H1 (cell line): ENCODE measurements around the gene FCHO1. TPM values are rescaled to one million over a fixed set of nuclear protein-coding genes. Genes with fewer than 3 reads are reported as not detected.

Source experiments
- CTCF ChIA-PET: fragments of 300-600 bp; sonication (Branson Sonifier 250); formaldehyde crosslinking; loops from one replicate; lab custom pipeline; 2021; ENCODE audit not compliant: partially characterized antibody; lab: Charles Lee
- POLR2A ChIA-PET: fragments of 300-600 bp; sonication (Branson Sonifier 250); formaldehyde crosslinking; loops from one replicate; lab custom pipeline; 2021; ENCODE audit warnings: inconsistent platforms; ENCODE audit not compliant: partially characterized antibody; lab: Charles Lee
- DNase-seq, 2 experiments: peaks; one replicate each; pipeline versions ENCODE4 v3.0.0 to v3.0.0-alpha.2; 2010 to 2022; ENCODE audit warnings: low spot score in 2 of 2, low read depth in 1 of 2, mixed read lengths in 1 of 2
- FAIRE-seq: peaks from 2 replicates; lab custom pipeline; 2011; peaks lifted over from hg19 to GRCh38; lab: Jason Lieb, UNC
- H2AFZ ChIP-seq: 2 replicates; pipeline ENCODE4 v1.8.1; 2012; ENCODE audit warnings: low read length, inconsistent platforms
- H2AK5ac ChIP-seq: 2 replicates; pipeline ENCODE4 v1.6.1; 2013; ENCODE audit warnings: low read depth, low read length
- H2BK120ac ChIP-seq: replicated peaks from 2 replicates; pipeline ENCODE3; 2013; ENCODE audit warnings: low read depth, low read length, inconsistent platforms
- H2BK12ac ChIP-seq: 2 replicates; pipeline ENCODE4 v1.6.1; 2013; ENCODE audit warnings: low read depth, low read length
- H2BK15ac ChIP-seq: 2 replicates; pipeline ENCODE4 v1.6.1; 2013; ENCODE audit warnings: low read length
- H2BK20ac ChIP-seq: 2 replicates; pipeline ENCODE4 v1.6.1; 2013; ENCODE audit warnings: low read length
- H2BK5ac ChIP-seq: 2 replicates; pipeline ENCODE4 v1.6.1; 2013; ENCODE audit warnings: low read depth, low read length
- H3K14ac ChIP-seq: 2 replicates; pipeline ENCODE4 v1.6.1; 2013; ENCODE audit warnings: inconsistent platforms; ENCODE audit not compliant: insufficient read length
- H3K18ac ChIP-seq: 2 replicates; pipeline ENCODE4 v1.6.1; 2013; ENCODE audit warnings: low read length; ENCODE audit errors: extremely low read depth
- H3K23ac ChIP-seq: 2 replicates; pipeline ENCODE4 v1.6.1; 2013; ENCODE audit warnings: inconsistent platforms; ENCODE audit not compliant: insufficient read length
- H3K23me2 ChIP-seq: 2 replicates; pipeline ENCODE4 v1.6.1; 2013; ENCODE audit warnings: low read depth, low read length
- H3K27ac ChIP-seq: 2 replicates; pipeline ENCODE4 v1.6.1; 2011; ENCODE audit warnings: low read depth, low read length, inconsistent platforms
- H3K27me3 ChIP-seq, 4 experiments: replicated peaks in 1 of 4; 1 replicate in 1 of 4; 2 replicates in 3 of 4; pipeline versions ENCODE4 v1.6.1 to v1.8.1; 2011 to 2013; ENCODE audit warnings: low read length in 3 of 4, mild to moderate bottlenecking in 3 of 4, inconsistent platforms in 2 of 4, mixed read lengths in 2 of 4, moderate library complexity in 1 of 4; ENCODE audit not compliant: control insufficient read depth in 3 of 4, insufficient read depth in 3 of 4; ENCODE audit errors: extremely low read depth in 1 of 4
- H3K36me3 ChIP-seq, 4 experiments: 2 replicates each; pipeline versions ENCODE4 v1.6.1 to v1.8.1; 2011 to 2013; ENCODE audit warnings: mild to moderate bottlenecking in 4 of 4, low read length in 3 of 4, moderate library complexity in 2 of 4, control low read depth in 1 of 4, inconsistent platforms in 1 of 4; ENCODE audit not compliant: insufficient read depth in 4 of 4, control insufficient read depth in 2 of 4
- H3K4ac ChIP-seq: replicated peaks from 2 replicates; pipeline ENCODE3; 2013; ENCODE audit warnings: low read length, low read depth, mixed read lengths, inconsistent platforms; ENCODE audit not compliant: insufficient read length
- H3K4me1 ChIP-seq, 4 experiments: replicated peaks in 1 of 4; 1 replicate in 1 of 4; 2 replicates in 3 of 4; pipeline versions ENCODE4 v1.6.1 to v1.8.1; 2011 to 2013; ENCODE audit warnings: low read length in 3 of 4, inconsistent platforms in 2 of 4, mixed read lengths in 1 of 4; ENCODE audit not compliant: insufficient read depth in 4 of 4, control insufficient read depth in 3 of 4
- H3K4me2 ChIP-seq, 2 experiments: 2 replicates each; pipeline versions ENCODE4 v1.6.1 to v1.8.1; 2011 to 2013; ENCODE audit warnings: low read depth in 2 of 2, low read length in 2 of 2, control low read depth in 1 of 2, inconsistent platforms in 1 of 2, mild to moderate bottlenecking in 1 of 2; ENCODE audit not compliant: insufficient read depth in 1 of 2
- H3K4me3 ChIP-seq, 4 experiments: fragments of 200-600, 300-600 bp in 1 of 4; sonication (generic), shearing (Covaris generic), sonication (Bioruptor Twin) in 1 of 4; 2 replicates each; pipeline versions ENCODE4 v1.5.1 to v1.8.1; 2011 to 2016; ENCODE audit warnings: low read length in 4 of 4, low read depth in 3 of 4, control low read depth in 2 of 4, inconsistent platforms in 2 of 4, mild to moderate bottlenecking in 2 of 4, mixed read lengths in 1 of 4, moderate library complexity in 1 of 4; ENCODE audit not compliant: insufficient read depth in 2 of 4; ENCODE audit errors: extremely low read depth in 1 of 4
- H3K56ac ChIP-seq: replicated peaks from 2 replicates; pipeline ENCODE3; 2013; ENCODE audit warnings: low read depth, mild to moderate bottlenecking, mixed read lengths, low read length, inconsistent platforms; ENCODE audit not compliant: insufficient read length
- H3K79me1 ChIP-seq: 2 replicates; pipeline ENCODE4 v1.6.1; 2013; ENCODE audit warnings: low read depth, low read length, control low read depth
- H3K79me2 ChIP-seq, 2 experiments: 2 replicates each; pipeline versions ENCODE4 v1.6.1 to v1.8.1; 2012 to 2013; ENCODE audit warnings: low read length in 2 of 2, mild to moderate bottlenecking in 2 of 2, inconsistent platforms in 1 of 2; ENCODE audit not compliant: insufficient read depth in 2 of 2, control insufficient read depth in 1 of 2
- H3K9ac ChIP-seq, 4 experiments: replicated peaks in 1 of 4; 1 replicate in 1 of 4; 2 replicates in 3 of 4; pipeline versions ENCODE4 v1.6.1 to v1.8.1; 2011 to 2013; ENCODE audit warnings: low read depth in 3 of 4, low read length in 3 of 4, control low read depth in 2 of 4, mild to moderate bottlenecking in 2 of 4, moderate library complexity in 2 of 4, inconsistent platforms in 1 of 4; ENCODE audit errors: extremely low read depth in 1 of 4
- H3K9me3 ChIP-seq, 2 experiments: 2 replicates each; pipeline versions ENCODE4 v1.6.1 to v1.8.1; 2012 to 2013; ENCODE audit warnings: mild to moderate bottlenecking in 2 of 2, moderate library complexity in 2 of 2, control low read depth in 1 of 2, inconsistent platforms in 1 of 2, low read depth in 1 of 2, low read length in 1 of 2, mixed read lengths in 1 of 2; ENCODE audit not compliant: insufficient read depth in 2 of 2
- H4K20me1 ChIP-seq, 2 experiments: replicated peaks in 1 of 2; 2 replicates each; pipeline versions ENCODE3 to v1.8.1; 2011 to 2013; ENCODE audit warnings: inconsistent platforms in 2 of 2, low read length in 2 of 2, mild to moderate bottlenecking in 1 of 2; ENCODE audit not compliant: insufficient read depth in 2 of 2, control insufficient read depth in 1 of 2
- H4K5ac ChIP-seq: 2 replicates; pipeline ENCODE4 v1.6.1; 2013; ENCODE audit warnings: low read length, low read depth, mixed read lengths, inconsistent platforms; ENCODE audit not compliant: insufficient read length
- H4K8ac ChIP-seq: 2 replicates; pipeline ENCODE4 v1.8.0; 2013; ENCODE audit warnings: mild to moderate bottlenecking, moderate library complexity, low read length, inconsistent platforms; ENCODE audit not compliant: insufficient read depth; ENCODE audit errors: extremely low read depth
- H4K91ac ChIP-seq: replicated peaks from 2 replicates; pipeline ENCODE3; 2013; ENCODE audit warnings: low read length, mixed read lengths, inconsistent platforms; ENCODE audit not compliant: insufficient read length
- ASH2L ChIP-seq: fragments of 200-600, 300-600 bp; sonication (generic); IDR thresholded peaks from one replicate; pipeline ENCODE4 v1.7.1; 2017; ENCODE audit warnings: low read length
- BCL11A ChIP-seq, 2 experiments: IDR thresholded peaks; one replicate each; pipeline ENCODE4 v1.6.1; 2011; ENCODE audit warnings: low read depth in 2 of 2, low read length in 2 of 2, mild to moderate bottlenecking in 2 of 2
- CBX8 ChIP-seq: fragments of 300-800, 300-1000 bp; sonication (generic); IDR thresholded peaks from 2 replicates; pipeline ENCODE4 v1.7.1; 2016; ENCODE audit warnings: low read depth, low read length, borderline replicate concordance
- EP300 ChIP-seq, 2 experiments: IDR thresholded peaks; 1 replicate in 1 of 2; 2 replicates in 1 of 2; pipeline ENCODE4 v1.6.1; 2011 to 2012; ENCODE audit warnings: low read depth in 2 of 2, low read length in 2 of 2, mild to moderate bottlenecking in 2 of 2, borderline replicate concordance in 1 of 2, inconsistent platforms in 1 of 2, moderate library complexity in 1 of 2
- GABPA ChIP-seq: IDR thresholded peaks from 2 replicates; pipeline ENCODE4 v1.6.1; 2011; ENCODE audit warnings: mild to moderate bottlenecking, low read length, moderate library complexity, borderline replicate concordance; ENCODE audit not compliant: insufficient read depth
- HDAC6 ChIP-seq: IDR thresholded peaks from one replicate; pipeline ENCODE4 v1.7.1; 2012; ENCODE audit warnings: low read depth, mild to moderate bottlenecking, inconsistent platforms, low read length, moderate library complexity
- JUN ChIP-seq: IDR thresholded peaks from 2 replicates; pipeline ENCODE4 v1.6.1; 2011; ENCODE audit warnings: low read depth, mild to moderate bottlenecking, improper control_type of control experiment, low read length
- PHF8 ChIP-seq: fragments of 200-600 bp; sonication (generic); conservative IDR thresholded peaks from 2 replicates; pipeline ENCODE4 v1.7.1; 2012; ENCODE audit warnings: low read depth, mild to moderate bottlenecking, inconsistent platforms, low read length, moderate library complexity
- POLR2A ChIP-seq, 2 experiments: IDR thresholded peaks; 1 replicate in 1 of 2; 2 replicates in 1 of 2; pipeline ENCODE4 v1.6.1; 2011; ENCODE audit warnings: low read depth in 2 of 2, low read length in 2 of 2, mild to moderate bottlenecking in 2 of 2; ENCODE audit errors: control extremely low read depth in 1 of 2
- POU5F1 ChIP-seq: IDR thresholded peaks from 2 replicates; pipeline ENCODE4 v1.6.1; 2011; ENCODE audit warnings: low read depth, mild to moderate bottlenecking, low read length, moderate library complexity
- RXRA ChIP-seq: IDR thresholded peaks from 2 replicates; pipeline ENCODE4 v1.6.1; 2011; ENCODE audit warnings: low read depth, mild to moderate bottlenecking, low read length, moderate library complexity; ENCODE audit not compliant: insufficient read depth
- SIRT6 ChIP-seq: IDR thresholded peaks from one replicate; pipeline ENCODE4 v1.7.1; 2012; ENCODE audit warnings: low read length, inconsistent platforms
- SRF ChIP-seq: IDR thresholded peaks from 2 replicates; pipeline ENCODE4 v1.6.1; 2011; ENCODE audit warnings: mild to moderate bottlenecking, low read depth, low read length, moderate library complexity
- WGBS, 2 experiments: shearing (Covaris generic) in 1 of 2; methylation state at CpG; one replicate each; pipeline versions ENCODE4 v1.1.6 to v1.1.7; 2013 to 2015; ENCODE audit warnings: low lambda C conversion rate in 2 of 2, mixed read lengths in 2 of 2, inconsistent platforms in 1 of 2, low coverage in 1 of 2, missing lambda C conversion rate in 1 of 2; ENCODE audit not compliant: insufficient replicate concordance in 2 of 2, insufficient coverage in 1 of 2, insufficient read length in 1 of 2; ENCODE audit errors: extremely low coverage in 1 of 2, missing lambda C conversion rate in 1 of 2; 5-methylcytosine and 5-hydroxymethylcytosine counted together
- polyA plus RNA-seq, 7 experiments: library from polyadenylated mRNA; depleted of rRNA in 3 of 7; stranded (reverse) in 5 of 7; unstranded in 2 of 7; fragments of >200 nt in 5 of 7; fragments of 200-250 nt in 2 of 7; gene quantifications; 1 replicate in 5 of 7; 2 replicates in 1 of 7; 4 replicates in 1 of 7; pipeline versions ENCODE4 v1.2.1 to v1.2.3, GENCODE V29; 2011 to 2013; ENCODE audit warnings: missing spikeins in 2 of 7, mixed read lengths in 2 of 7
- total RNA-seq: library from RNA; stranded (reverse); fragmentation: NEBNext Ultra II Directional; extraction: Animal tissue kit (Norgen Biotek cat#: 25700); gene quantifications from 2 replicates; pipeline ENCODE4 v1.2.1, GENCODE V29; 2021

Gene FCHO1
- total and polyA plus RNA-seq, 2 of the 8 experiments (the other 6 are each of a cell fraction or from before 2014, with no cell fraction given), result 13.0 to 25.9 TPM

DNA sequence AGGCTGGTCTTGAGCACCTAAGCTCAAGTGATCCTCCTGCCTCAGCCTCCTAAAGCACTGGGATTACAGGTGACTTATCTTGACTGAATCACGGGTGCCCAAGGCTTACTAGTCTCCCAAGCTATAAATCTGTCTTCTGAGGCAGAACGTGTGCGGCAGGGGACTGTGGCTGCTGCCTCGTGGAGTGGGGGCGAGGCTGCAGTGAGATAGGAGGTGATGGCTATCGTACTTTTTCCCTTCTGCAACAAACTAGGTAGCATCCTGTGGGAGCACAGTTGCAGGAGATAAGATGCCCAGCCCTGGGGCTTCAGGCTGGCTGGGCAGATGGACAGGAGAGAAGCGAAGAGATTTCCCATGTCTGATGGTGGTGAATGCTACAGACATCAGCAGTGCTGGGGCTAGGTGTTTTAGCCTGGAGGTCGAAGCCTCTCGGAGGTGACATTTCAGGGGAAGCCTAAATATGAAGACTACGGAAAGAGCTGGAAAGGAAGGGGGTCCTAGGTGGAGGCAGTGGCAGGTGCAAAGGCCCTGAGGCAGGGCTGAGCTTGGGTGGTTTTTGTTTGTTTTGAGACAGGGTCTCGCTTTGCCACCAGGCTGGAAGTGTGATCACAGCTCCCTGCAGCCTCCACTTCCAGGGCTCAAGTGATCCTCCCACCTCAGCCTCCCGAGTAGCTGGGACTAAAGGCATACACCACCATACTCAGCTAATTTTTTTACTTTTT, 51.0 kb downstream of the FCHO1 start:
- no peak overlapping the region for H2BK5ac ChIP-seq
- H4K5ac ChIP-seq, result no peak overlapping the region
- no peak overlapping the region for H3K18ac ChIP-seq
- H2BK120ac ChIP-seq, result no peak overlapping the region
- CTCF ChIA-PET, result interaction anchor here (0.6 to 2.2 kb wide), 16 partner anchors 10 to 667 kb away, joined by 3 to 9 read pairs (median 4); no protein-coding TSS in a partner anchor
- H3K9ac ChIP-seq, result no peak overlapping the region
- H4K8ac ChIP-seq, result no peak overlapping the region
- no peak overlapping the region for H3K4me2 ChIP-seq
- H3K23me2 ChIP-seq, result peaks cover 2% of the 10 kb centered on the region; the same call in 1 of the 2 replicates
- no peak overlapping the region for H3K14ac ChIP-seq
- H3K56ac ChIP-seq, result no peak overlapping the region
- no peak overlapping the region for H2AK5ac ChIP-seq
- no peak overlapping the region for H2BK12ac ChIP-seq
- H3K4ac ChIP-seq, result no peak overlapping the region
- POLR2A ChIA-PET, result interaction anchor here (0.6 to 1.3 kb wide), 6 partner anchors 49 to 199 kb away, joined by 3 to 6 read pairs (median 4); partner anchors contain the start of gene RPL18A
- H4K91ac ChIP-seq, result no peak overlapping the region
- DNase-seq (no peak), FAIRE-seq (no peak)
- H3K79me2 ChIP-seq, result no peaks in the 10 kb centered on the region
- no peaks in the 10 kb centered on the region for H3K4me1 ChIP-seq
- no peak overlapping the region for H2BK15ac ChIP-seq
- H2AFZ ChIP-seq, result no peak overlapping the region
- no peaks in the 10 kb centered on the region; a peak in 1 of 7 replicates for H3K27me3 ChIP-seq
- no peak overlapping the region for H3K27ac ChIP-seq
- no peaks in the 10 kb centered on the region for H4K20me1 ChIP-seq
- no peak overlapping the region for H2BK20ac ChIP-seq
- H3K4me3 ChIP-seq, result no peak overlapping the region
- H3K23ac ChIP-seq, result no peak overlapping the region
- no peaks in the 10 kb centered on the region for H3K79me1 ChIP-seq
- 81% methylated on average over 12 of the region's 12 CpGs; no CpG with 5 or more reads in 1 of the 2 experiments for WGBS, 2 experiments
- H3K9me3 ChIP-seq, result no peaks in the 10 kb centered on the region
- H3K36me3 ChIP-seq, result no peaks in the 10 kb centered on the region
- TF ChIP-seq EP300 (IDR thresholded peaks at IDR 0.05; ENCODE audit: borderline replicate concordance in 1 of 2, low read depth in 2 of 2, low read length in 2 of 2) (no peak), RXRA (no peak), BCL11A (IDR thresholded peaks at IDR 0.05; ENCODE audit: low read depth in 2 of 2, low read length in 2 of 2) (no peak), POU5F1 (no peak), POLR2A (IDR thresholded peaks at IDR 0.05; ENCODE audit: control extremely low read depth in 1 of 2, low read depth in 2 of 2, low read length in 2 of 2) (no peak), SRF (no peak), PHF8 (no peak), CBX8 (no peak), HDAC6 (no peak), SIRT6 (no peak), GABPA (no peak), JUN (no peak), ASH2L (no peak)
